Naive thymus-derived CD4-positive, alpha-beta T cell (primary cell): Measurements from ENCODE around the gene SLC9A3. TPM values are rescaled to one million over a fixed set of nuclear protein-coding genes. Genes with fewer than 3 reads are reported as not detected.
"Not testable (repeated sequence)": the region's sequence is repeated elsewhere in the genome, so short reads cannot be mapped to it uniquely, and the experiment has no call there.

ENCODE experiments used
- ATAC-seq: fragments of 150-1000 bp; cut with Tn5 transposase; 2 replicates; pipeline ENCODE4 v1.10.0; 2021; ENCODE audit warnings: mild to moderate bottlenecking, moderate library complexity
- CTCF ChIA-PET: fragments of 350-600 bp; sonication (Branson Sonifier 250); formaldehyde crosslinking; loops from one replicate; lab custom pipeline; 2021; ENCODE audit warnings: antibody characterized with exemption; lab: Charles Lee
- POLR2A ChIA-PET: fragments of 350-600 bp; sonication (Branson Sonifier 250); formaldehyde crosslinking; loops from one replicate; lab custom pipeline; 2021; ENCODE audit warnings: antibody characterized with exemption, inconsistent platforms; lab: Charles Lee
- DNase-seq, 9 donors: peaks; one replicate each; pipeline versions ENCODE4 v3.0.0 to v3.0.0-alpha.2; 2020 to 2022; ENCODE audit warnings: mixed read lengths in 1 of 9
- H3K27ac ChIP-seq: one replicate; pipeline ENCODE4 v1.7.0; 2013; ENCODE audit warnings: mild to moderate bottlenecking, low read depth, low read length, moderate library complexity
- H3K27me3 ChIP-seq, 2 donors: one replicate each; pipeline ENCODE4 v1.7.0; 2013; ENCODE audit warnings: low read length in 2 of 2, mild to moderate bottlenecking in 2 of 2, moderate library complexity in 2 of 2; ENCODE audit not compliant: control insufficient read depth in 2 of 2, insufficient read depth in 2 of 2
- H3K36me3 ChIP-seq, 3 experiments: 1 replicate in 2 of 3; 2 replicates in 1 of 3; pipeline ENCODE4 v1.7.0; 2013; ENCODE audit warnings: low read length in 3 of 3, mild to moderate bottlenecking in 3 of 3, moderate library complexity in 1 of 3; ENCODE audit not compliant: insufficient read depth in 3 of 3, control insufficient read depth in 2 of 3
- H3K4me1 ChIP-seq, 2 donors: one replicate each; pipeline ENCODE4 v1.7.0; 2013; ENCODE audit warnings: low read length in 2 of 2, mild to moderate bottlenecking in 2 of 2, moderate library complexity in 1 of 2; ENCODE audit not compliant: control insufficient read depth in 2 of 2, insufficient read depth in 2 of 2
- H3K4me3 ChIP-seq: 2 replicates; pipeline ENCODE4 v1.7.0; 2013; ENCODE audit warnings: mild to moderate bottlenecking, low read length
- H3K9me3 ChIP-seq, 3 experiments: 1 replicate in 2 of 3; 2 replicates in 1 of 3; pipeline ENCODE4 v1.7.0; 2013; ENCODE audit warnings: low read length in 3 of 3; ENCODE audit not compliant: control insufficient read depth in 2 of 3
- H3K27ac Mint-ChIP-seq, 9 donors: one replicate each; pipeline ENCODE4 v1.8.0; 2020 to 2022; ENCODE audit warnings: mixed read lengths in 9 of 9, mild to moderate bottlenecking in 8 of 9, moderate library complexity in 5 of 9, inconsistent platforms in 2 of 9
- H3K27me3 Mint-ChIP-seq, 5 donors: one replicate each; pipeline ENCODE4 v1.8.0; 2021 to 2022; ENCODE audit warnings: mixed read lengths in 5 of 5, mild to moderate bottlenecking in 1 of 5
- H3K36me3 Mint-ChIP-seq, 5 donors: one replicate each; pipeline ENCODE4 v1.8.0; 2020 to 2022; ENCODE audit warnings: mixed read lengths in 5 of 5, mild to moderate bottlenecking in 3 of 5, inconsistent platforms in 1 of 5
- H3K4me1 Mint-ChIP-seq, 7 donors: one replicate each; pipeline ENCODE4 v1.8.0; 2020 to 2022; ENCODE audit warnings: mixed read lengths in 7 of 7, mild to moderate bottlenecking in 3 of 7, inconsistent platforms in 1 of 7
- H3K4me3 Mint-ChIP-seq, 10 donors: one replicate each; pipeline ENCODE4 v1.8.0; 2020 to 2022; ENCODE audit warnings: mild to moderate bottlenecking in 10 of 10, mixed read lengths in 10 of 10, moderate library complexity in 6 of 10, inconsistent platforms in 2 of 10
- H3K9me3 Mint-ChIP-seq, 11 donors: one replicate each; pipeline ENCODE4 v1.8.0; 2020 to 2022; ENCODE audit warnings: mixed read lengths in 11 of 11, mild to moderate bottlenecking in 4 of 11, inconsistent platforms in 1 of 11, moderate library complexity in 1 of 11
- intact Hi-C, 2 donors: fragments of 100-400 bp; cut with micrococcal nuclease; formaldehyde crosslinking; loops; one replicate each; pipeline ENCODE4 v1.15.1; 2023
- polyA plus RNA-seq, 2 donors: library from polyadenylated mRNA; unstranded; fragments of 300-500 nt; fragmentation: Illumina TruSeq; gene quantifications; one replicate each; pipeline ENCODE4 v1.2.3, GENCODE V29; 2021
- total RNA-seq, 6 experiments: library from RNA in 5 of 6; stranded (reverse) in 5 of 6; gene quantifications; 1 replicate in 5 of 6; 2 replicates in 1 of 6; pipeline ENCODE4 v1.2.3 and lab custom pipeline; 2021 to 2026

The SLC9A3 gene
- total and polyA plus RNA-seq, 7 experiments from 2014 or later: 1.5 to 5.5 (median 3.2) TPM

DNA sequence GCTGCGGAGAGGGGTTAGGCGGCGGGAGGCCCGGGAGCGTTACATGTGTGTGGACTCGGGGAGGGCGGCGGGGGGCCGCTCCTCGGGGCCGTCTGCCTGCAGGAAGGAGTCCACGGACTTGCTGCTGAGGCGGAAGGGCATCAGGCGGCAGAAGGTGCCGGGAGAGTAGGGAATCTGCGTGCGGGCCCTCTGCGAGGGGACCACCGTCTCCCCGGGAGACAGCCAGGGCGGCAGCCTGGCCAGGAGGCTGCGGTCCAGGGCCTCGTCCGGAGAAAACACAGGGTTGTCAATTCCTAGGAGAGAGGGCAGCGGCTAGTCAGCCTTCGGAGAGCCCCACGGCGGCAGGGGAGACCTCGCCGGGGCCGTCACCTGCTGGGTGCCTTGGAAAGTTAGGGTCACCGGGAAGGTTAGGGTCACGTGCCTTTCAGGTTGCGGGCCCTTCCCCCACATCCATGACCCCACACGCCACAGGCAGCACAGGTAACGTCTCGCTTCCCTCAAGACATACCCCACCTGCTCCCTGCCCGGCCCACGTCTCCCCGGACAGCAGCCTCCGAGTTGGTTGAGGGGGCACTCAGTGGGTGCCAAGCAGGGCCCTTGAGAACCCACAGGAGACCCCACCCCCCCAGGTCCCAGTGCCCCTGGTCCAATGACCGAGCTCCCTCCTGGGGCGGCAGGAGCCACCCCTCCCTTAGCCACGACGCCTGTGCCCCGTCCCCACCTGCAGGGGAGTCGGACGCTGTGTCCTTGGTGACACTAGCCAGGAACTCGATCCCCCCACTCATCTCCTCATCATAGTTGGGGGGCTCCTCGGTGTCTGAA is 49.2 kb downstream of the SLC9A3 start:
- no peak overlapping the region for H3K27ac Mint-ChIP-seq
- Histone ChIP-seq H3K36me3 (peaks cover 0 to 2% (median 0%) of the 10 kb centered on the region in 3 experiments), H3K4me3 (peak overlapping the region; percentile 27), H3K27ac (no peak overlapping the region), H3K4me1 (peaks cover 14 to 18% of the 10 kb centered on the region in 2 donors), H3K9me3 (no peaks in the 10 kb centered on the region), H3K27me3 (peaks cover 0 to 3% of the 10 kb centered on the region in 2 donors)
- POLR2A ChIA-PET: interaction anchor here (1.1 kb wide), 1 partner anchor 1049 kb away, joined by 3 read pairs; no protein-coding TSS in a partner anchor
- peak overlapping the region; percentile 60 to 91 (median 72) for H3K4me3 Mint-ChIP-seq
- no peak for DNase-seq
- ATAC-seq: no peak
- CTCF ChIA-PET: no interaction called here
- H3K36me3 Mint-ChIP-seq: peaks cover 0 to 5% (median 3%) of the 10 kb centered on the region in 5 donors
- H3K9me3 Mint-ChIP-seq: no peaks in the 10 kb centered on the region
- intact Hi-C loops: loop anchor here in 1 of 2 donors (5.0 kb wide), 1 partner anchor 912 kb away; no protein-coding TSS in a partner anchor
- peaks cover 13 to 19% (median 18%) of the 10 kb centered on the region in 7 donors for H3K4me1 Mint-ChIP-seq
- peaks cover 0 to 10% (median 8%) of the 10 kb centered on the region in 5 donors for H3K27me3 Mint-ChIP-seq

DNA sequence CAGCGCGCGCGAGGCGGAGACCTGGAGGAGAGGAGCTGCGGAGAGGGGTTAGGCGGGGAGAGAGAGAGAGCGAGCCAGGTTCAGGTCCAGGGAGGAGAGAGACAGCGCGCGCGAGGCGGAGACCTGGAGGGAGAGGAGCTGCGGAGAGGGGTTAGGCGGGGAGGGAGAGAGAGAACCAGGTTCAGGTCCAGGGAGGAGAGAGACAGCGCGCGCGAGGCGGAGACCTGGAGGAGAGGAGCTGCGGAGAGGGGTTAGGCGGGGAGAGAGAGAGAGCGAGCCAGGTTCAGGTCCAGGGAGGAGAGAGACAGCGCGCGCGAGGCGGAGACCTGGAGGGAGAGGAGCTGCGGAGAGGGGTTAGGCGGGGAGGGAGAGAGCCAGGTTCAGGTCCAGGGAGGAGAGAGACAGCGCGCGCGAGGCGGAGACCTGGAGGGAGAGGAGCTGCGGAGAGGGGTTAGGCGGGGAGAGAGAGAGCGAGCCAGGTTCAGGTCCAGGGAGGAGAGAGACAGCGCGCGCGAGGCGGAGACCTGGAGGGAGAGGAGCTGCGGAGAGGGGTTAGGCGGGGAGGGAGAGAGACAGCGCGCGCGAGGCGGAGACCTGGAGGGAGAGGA is 49.9 kb downstream of the SLC9A3 start:
- H3K36me3 Mint-ChIP-seq, ATAC-seq, H3K36me3 ChIP-seq, H3K27me3 ChIP-seq, H3K9me3 Mint-ChIP-seq, H3K27ac ChIP-seq, H3K27me3 Mint-ChIP-seq, H3K9me3 ChIP-seq, DNase-seq: not testable (repeated sequence)
- Mint-ChIP-seq H3K27ac (peak overlapping the region in 2 of 9 donors; percentile 51 to 63), H3K4me3 (peak overlapping the region; percentile 71 to 92 (median 86)), H3K4me1 (peaks cover 13 to 22% (median 19%) of the 10 kb centered on the region in 7 donors)
- Histone ChIP-seq H3K4me1 (peaks cover 14 to 18% of the 10 kb centered on the region in 2 donors), H3K4me3 (peak overlapping the region; percentile 63)
- POLR2A ChIA-PET: interaction anchor here (1.0 to 2.7 kb wide), 3 partner anchors 10 to 1050 kb away, joined by 3 to 13 read pairs (median 3); no protein-coding TSS in a partner anchor
- intact Hi-C loops: loop anchor here in 1 of 2 donors (5.0 kb wide), 1 partner anchor 913 kb away; no protein-coding TSS in a partner anchor
- CTCF ChIA-PET: interaction anchor here (1.2 kb wide), 1 partner anchor 28 kb away, joined by 10 read pairs; no protein-coding TSS in a partner anchor

DNA sequence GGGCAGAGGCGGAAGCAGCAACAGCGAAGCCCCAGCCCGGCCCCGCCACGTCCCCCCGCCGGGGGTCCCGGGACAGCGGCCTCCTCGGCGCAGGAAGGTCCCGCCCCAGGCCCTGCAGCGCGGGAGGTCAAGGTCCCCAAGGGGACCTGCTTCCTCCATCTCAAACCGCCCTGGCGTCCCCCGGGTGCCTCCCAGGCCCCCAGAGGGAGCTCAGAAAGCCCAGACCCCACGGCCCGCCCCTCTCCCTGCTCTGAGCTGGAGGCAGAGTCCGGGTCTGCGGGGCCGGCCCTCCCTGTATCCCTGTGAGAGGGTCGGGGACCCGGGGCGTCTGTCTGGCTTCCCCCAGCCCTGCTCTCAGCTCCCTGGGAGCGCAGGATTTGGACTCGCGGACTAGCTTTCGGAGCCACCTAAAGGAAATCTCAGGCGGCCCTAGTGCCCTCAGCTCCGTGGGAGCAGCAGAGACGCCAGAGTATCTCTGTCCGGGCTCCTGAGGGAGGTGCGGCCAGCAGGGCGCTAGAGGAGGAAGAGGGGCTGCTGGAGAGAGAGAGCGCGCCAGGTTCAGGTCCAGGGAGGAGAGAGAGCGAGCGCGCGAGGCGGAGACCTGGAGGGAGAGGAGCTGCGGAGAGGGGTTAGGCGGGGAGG is 50.6 kb downstream of the SLC9A3 start:
- Histone ChIP-seq H3K4me1 (peaks cover 14 to 18% of the 10 kb centered on the region in 2 donors), H3K27me3 (peaks cover 0 to 3% of the 10 kb centered on the region in 2 donors), H3K27ac (peak overlapping the region; percentile 78), H3K36me3 (peaks cover 0 to 10% (median 0%) of the 10 kb centered on the region in 3 experiments), H3K9me3 (no peaks in the 10 kb centered on the region), H3K4me3 (peak overlapping the region; percentile 63)
- peaks cover 13 to 22% (median 19%) of the 10 kb centered on the region in 7 donors for H3K4me1 Mint-ChIP-seq
- CTCF ChIA-PET: interaction anchor here (1.2 kb wide), 1 partner anchor 27 kb away, joined by 10 read pairs; no protein-coding TSS in a partner anchor
- POLR2A ChIA-PET: interaction anchor here (0.5 to 2.7 kb wide), 4 partner anchors 9 to 1051 kb away, joined by 3 to 13 read pairs (median 3); no protein-coding TSS in a partner anchor
- intact Hi-C loops: loop anchor here (1.0 to 5.0 kb wide), 8 partner anchors 9 to 914 kb away; partner anchors contain the start of genes CEP72 (in 2 of the 2), EXOC3 (in 1 of the 2), PDCD6 (in 1 of the 2) and ZDHHC11B (in 1 of the 2)
- DNase-seq (peak in 4 of 9 donors; percentile 29 to 50 (median 40)), ATAC-seq (no peak)
- peak overlapping the region in 5 of 9 donors; percentile 25 to 72 (median 51) for H3K27ac Mint-ChIP-seq
- peaks cover 0 to 5% (median 3%) of the 10 kb centered on the region in 5 donors for H3K36me3 Mint-ChIP-seq
- no peaks in the 10 kb centered on the region for H3K9me3 Mint-ChIP-seq
- peaks cover 0 to 10% (median 8%) of the 10 kb centered on the region in 5 donors for H3K27me3 Mint-ChIP-seq
- peak overlapping the region; percentile 78 to 92 (median 86) for H3K4me3 Mint-ChIP-seq

DNA sequence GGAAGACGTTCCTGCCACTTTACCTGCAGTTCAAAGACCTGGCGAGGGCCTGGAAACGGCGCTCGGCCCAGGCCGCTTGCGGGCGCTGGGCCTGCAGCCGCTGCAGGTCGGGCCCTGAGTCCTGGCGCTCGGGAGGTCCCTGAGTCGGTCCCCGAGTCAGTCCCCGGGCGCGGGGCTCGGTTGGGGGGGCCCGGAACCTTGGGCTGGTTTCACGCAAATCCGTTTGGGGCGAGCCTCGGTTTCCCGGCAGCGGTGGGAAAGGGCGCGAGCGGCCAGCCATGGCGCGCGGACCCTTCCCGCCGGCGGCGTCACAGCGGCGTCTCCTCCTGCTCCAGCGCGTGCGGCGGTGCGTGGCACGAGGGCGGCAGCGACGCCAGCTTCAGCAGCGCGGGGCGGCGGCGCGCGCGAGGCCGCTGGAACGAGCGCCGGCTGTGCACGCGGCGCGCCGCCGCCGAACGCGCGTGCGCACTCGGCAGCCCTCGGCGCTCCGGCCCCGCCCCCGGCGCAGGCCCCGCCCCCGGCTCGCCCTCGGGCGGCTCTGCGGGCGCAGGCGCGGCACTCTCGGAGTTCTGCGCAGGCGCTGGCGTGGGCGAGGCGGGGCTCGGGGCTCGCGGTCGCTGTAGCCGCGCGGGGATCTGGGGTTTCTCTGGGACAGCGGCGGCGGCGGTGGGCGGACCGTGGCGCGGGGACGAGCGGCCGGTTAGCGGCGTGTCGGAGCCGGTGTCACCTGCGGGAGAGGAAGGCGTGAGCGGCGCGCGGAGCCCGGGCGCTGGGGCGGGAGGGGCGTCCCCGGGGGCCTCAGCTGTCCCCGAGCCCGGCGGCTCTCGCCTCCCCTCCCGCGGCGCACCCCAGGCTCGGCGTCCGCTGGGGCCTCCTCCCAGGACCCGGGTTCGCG is 51.3 kb downstream of the SLC9A3 start:
- ATAC-seq (peak; percentile 89), DNase-seq (peak; percentile 82 to 97 (median 90))
- H3K4me3 Mint-ChIP-seq: peak overlapping the region; percentile 80 to 91 (median 84)
- Histone ChIP-seq H3K27me3 (peaks cover 0 to 3% of the 10 kb centered on the region in 2 donors), H3K36me3 (peaks cover 0 to 10% (median 0%) of the 10 kb centered on the region in 3 experiments), H3K4me3 (peak overlapping the region; percentile 82), H3K4me1 (peaks cover 14 to 18% of the 10 kb centered on the region in 2 donors), H3K27ac (peak overlapping the region; percentile 95), H3K9me3 (no peaks in the 10 kb centered on the region)
- H3K27me3 Mint-ChIP-seq: peaks cover 0 to 10% (median 8%) of the 10 kb centered on the region in 5 donors
- H3K36me3 Mint-ChIP-seq: peaks cover 0 to 5% (median 3%) of the 10 kb centered on the region in 5 donors
- ChIA-PET POLR2A (interaction anchor here (0.5 to 2.7 kb wide), 5 partner anchors 9 to 139 kb away, joined by 3 to 13 read pairs (median 5); partner anchors contain the start of genes CEP72 and EXOC3), CTCF (interaction anchor here (0.9 to 1.4 kb wide), 3 partner anchors 26 to 285 kb away, joined by 3 to 10 read pairs (median 7); no protein-coding TSS in a partner anchor)
- H3K4me1 Mint-ChIP-seq: peaks cover 13 to 22% (median 19%) of the 10 kb centered on the region in 7 donors
- no peaks in the 10 kb centered on the region for H3K9me3 Mint-ChIP-seq
- intact Hi-C loops: loop anchor here (1.0 to 5.0 kb wide), 8 partner anchors 9 to 914 kb away; partner anchors contain the start of genes CEP72 (in 2 of the 2), EXOC3 (in 1 of the 2), PDCD6 (in 1 of the 2) and ZDHHC11B (in 1 of the 2)
- H3K27ac Mint-ChIP-seq: peak overlapping the region in 6 of 9 donors; percentile 15 to 89 (median 84)

DNA sequence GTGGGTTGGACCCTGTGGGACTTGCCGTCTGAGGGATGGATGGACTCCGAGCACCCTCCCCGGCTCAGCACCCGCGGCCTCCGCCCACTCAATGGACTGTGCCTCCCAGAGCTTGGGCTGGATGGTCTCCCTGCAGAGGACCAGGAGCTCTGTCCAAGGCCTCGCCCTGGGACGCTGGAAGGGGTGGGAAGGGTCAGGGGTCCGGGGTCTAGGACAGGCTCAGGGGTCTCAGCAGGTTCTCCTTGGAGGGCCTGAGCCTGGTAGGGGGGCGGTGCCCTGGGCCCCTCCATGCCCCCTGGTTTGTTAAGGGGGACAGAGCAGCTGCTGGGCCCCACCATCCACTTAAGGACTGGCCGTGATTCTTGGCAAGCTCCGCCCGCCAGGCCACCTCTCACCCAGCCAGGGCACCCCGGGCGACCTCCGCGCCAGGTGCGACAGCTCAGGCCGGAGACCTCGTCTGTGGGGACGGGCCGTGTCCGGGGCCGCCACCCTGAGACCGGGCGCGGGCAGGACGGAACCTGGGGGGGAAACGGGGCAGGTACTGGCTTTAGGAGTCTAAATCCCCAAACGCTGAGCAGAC is 52.1 kb downstream of the SLC9A3 start:
- peaks cover 0 to 8% (median 3%) of the 10 kb centered on the region in 5 donors for H3K27me3 Mint-ChIP-seq
- ChIA-PET CTCF (interaction anchor here (0.9 to 1.4 kb wide), 2 partner anchors 26 to 284 kb away, joined by 3 to 7 read pairs; no protein-coding TSS in a partner anchor), POLR2A (interaction anchor here (1.0 to 2.7 kb wide), 4 partner anchors 8 to 140 kb away, joined by 5 to 13 read pairs (median 6); partner anchors contain the start of genes CEP72 and EXOC3)
- peaks cover 0 to 3% of the 10 kb centered on the region in 2 donors for H3K27me3 ChIP-seq
- peaks cover 13 to 22% (median 19%) of the 10 kb centered on the region in 7 donors for H3K4me1 Mint-ChIP-seq
- peak overlapping the region; percentile 80 to 91 (median 84) for H3K4me3 Mint-ChIP-seq
- intact Hi-C loops: loop anchor here (2.0 to 5.0 kb wide), 3 partner anchors 25 to 915 kb away; partner anchors contain the start of gene ZDHHC11B (in 1 of the 2)
- peak in 2 of 9 donors; percentile 30 to 43 for DNase-seq
- peaks cover 0 to 10% (median 0%) of the 10 kb centered on the region in 3 experiments for H3K36me3 ChIP-seq
- ATAC-seq: no peak
- H3K9me3 Mint-ChIP-seq: no peaks in the 10 kb centered on the region
- peak overlapping the region; percentile 82 for H3K4me3 ChIP-seq
- peak overlapping the region; percentile 95 for H3K27ac ChIP-seq
- peaks cover 14 to 18% of the 10 kb centered on the region in 2 donors for H3K4me1 ChIP-seq
- no peaks in the 10 kb centered on the region for H3K9me3 ChIP-seq
- H3K36me3 Mint-ChIP-seq: peaks cover 0 to 5% (median 3%) of the 10 kb centered on the region in 5 donors
- H3K27ac Mint-ChIP-seq: peak overlapping the region; percentile 73 to 92 (median 87)
